Lower lobe of right lung (tissue), 2 donors: ENCODE data around the gene PPP2R5A. TPM values are rescaled to one million over a fixed set of nuclear protein-coding genes. Genes with fewer than 3 reads are reported as not detected.

Source experiments
- ATAC-seq, 2 donors: fragments of 200-7000 bp; cut with Tn5 transposase; one replicate each; pipeline ENCODE4 v1.9.1; 2020 to 2022; ENCODE audit warnings: mild to moderate bottlenecking in 2 of 2, moderate library complexity in 2 of 2
- DNase-seq: peaks from one replicate; pipeline ENCODE4 v3.0.0-alpha.2; 2020
- H3K27ac ChIP-seq: fragments of 200-600 bp; one replicate; pipeline ENCODE4 v1.8.0; 2022
- H3K27me3 ChIP-seq: fragments of 200-600 bp; one replicate; pipeline ENCODE4 v1.8.0; 2022; ENCODE audit warnings: low read depth
- H3K36me3 ChIP-seq: fragments of 200-600 bp; one replicate; pipeline ENCODE4 v1.8.0; 2022; ENCODE audit warnings: mild to moderate bottlenecking
- H3K4me1 ChIP-seq: fragments of 200-600 bp; one replicate; pipeline ENCODE4 v1.8.0; 2022
- H3K4me3 ChIP-seq: fragments of 200-600 bp; one replicate; pipeline ENCODE4 v1.8.0; 2022; ENCODE audit warnings: mild to moderate bottlenecking
- H3K9me3 ChIP-seq: fragments of 200-600 bp; one replicate; pipeline ENCODE4 v1.8.0; 2022
- intact Hi-C: fragments of 100-400 bp; cut with DNase I; formaldehyde crosslinking; loops from one replicate; pipeline ENCODE4 v1.11.0; 2022
- total RNA-seq: library from RNA; stranded (reverse); fragmentation: NEBNext Ultra II Directional; extraction: Animal tissue kit (Norgen Biotek cat#: 25700); gene quantifications from one replicate; pipeline ENCODE4 v1.2.1, GENCODE V29; 2021
- TF ChIP-seq, protein P1 (sequence below): fragments of 200-600 bp; IDR thresholded peaks from one replicate; pipeline ENCODE4 v1.8.0; 2022; ENCODE audit warnings: antibody characterized with exemption, mild to moderate bottlenecking
- donor health status: DM: no; HTN: yes; CAD: no; lungs with severe emphysema.

PPP2R5A gene
- total RNA-seq, 1 donor from 2014 or later: 91.5 TPM

- peak in 1 of 2 donors; percentile 36 for ATAC-seq
- H3K27ac ChIP-seq: no peak overlapping the region
- TF ChIP-seq, protein P1, sequence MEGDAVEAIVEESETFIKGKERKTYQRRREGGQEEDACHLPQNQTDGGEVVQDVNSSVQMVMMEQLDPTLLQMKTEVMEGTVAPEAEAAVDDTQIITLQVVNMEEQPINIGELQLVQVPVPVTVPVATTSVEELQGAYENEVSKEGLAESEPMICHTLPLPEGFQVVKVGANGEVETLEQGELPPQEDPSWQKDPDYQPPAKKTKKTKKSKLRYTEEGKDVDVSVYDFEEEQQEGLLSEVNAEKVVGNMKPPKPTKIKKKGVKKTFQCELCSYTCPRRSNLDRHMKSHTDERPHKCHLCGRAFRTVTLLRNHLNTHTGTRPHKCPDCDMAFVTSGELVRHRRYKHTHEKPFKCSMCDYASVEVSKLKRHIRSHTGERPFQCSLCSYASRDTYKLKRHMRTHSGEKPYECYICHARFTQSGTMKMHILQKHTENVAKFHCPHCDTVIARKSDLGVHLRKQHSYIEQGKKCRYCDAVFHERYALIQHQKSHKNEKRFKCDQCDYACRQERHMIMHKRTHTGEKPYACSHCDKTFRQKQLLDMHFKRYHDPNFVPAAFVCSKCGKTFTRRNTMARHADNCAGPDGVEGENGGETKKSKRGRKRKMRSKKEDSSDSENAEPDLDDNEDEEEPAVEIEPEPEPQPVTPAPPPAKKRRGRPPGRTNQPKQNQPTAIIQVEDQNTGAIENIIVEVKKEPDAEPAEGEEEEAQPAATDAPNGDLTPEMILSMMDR: no peak
- no peak for DNase-seq
- H3K4me3 ChIP-seq: no peak overlapping the region
- peaks cover 26% of the 10 kb centered on the region for H3K4me1 ChIP-seq
- intact Hi-C loops: no loop called here
- H3K27me3 ChIP-seq: no peaks in the 10 kb centered on the region
- H3K9me3 ChIP-seq: no peaks in the 10 kb centered on the region
- no peaks in the 10 kb centered on the region for H3K36me3 ChIP-seq
These were observed 38.0 kb upstream of the PPP2R5A start for GRCh38 chr1:212247179-212247721.

- no peak overlapping the region for H3K4me3 ChIP-seq
- TF ChIP-seq, protein P1: no peak
- H3K27me3 ChIP-seq: no peaks in the 10 kb centered on the region
- H3K27ac ChIP-seq: no peak overlapping the region
- ATAC-seq: no peak
- no peak for DNase-seq
- H3K4me1 ChIP-seq: peaks cover 19% of the 10 kb centered on the region
- no peaks in the 10 kb centered on the region for H3K36me3 ChIP-seq
- intact Hi-C loops: no loop called here
- H3K9me3 ChIP-seq: no peaks in the 10 kb centered on the region
These were observed 37.2 kb upstream of the PPP2R5A start for GRCh38 chr1:212247988-212248387.

DNA sequence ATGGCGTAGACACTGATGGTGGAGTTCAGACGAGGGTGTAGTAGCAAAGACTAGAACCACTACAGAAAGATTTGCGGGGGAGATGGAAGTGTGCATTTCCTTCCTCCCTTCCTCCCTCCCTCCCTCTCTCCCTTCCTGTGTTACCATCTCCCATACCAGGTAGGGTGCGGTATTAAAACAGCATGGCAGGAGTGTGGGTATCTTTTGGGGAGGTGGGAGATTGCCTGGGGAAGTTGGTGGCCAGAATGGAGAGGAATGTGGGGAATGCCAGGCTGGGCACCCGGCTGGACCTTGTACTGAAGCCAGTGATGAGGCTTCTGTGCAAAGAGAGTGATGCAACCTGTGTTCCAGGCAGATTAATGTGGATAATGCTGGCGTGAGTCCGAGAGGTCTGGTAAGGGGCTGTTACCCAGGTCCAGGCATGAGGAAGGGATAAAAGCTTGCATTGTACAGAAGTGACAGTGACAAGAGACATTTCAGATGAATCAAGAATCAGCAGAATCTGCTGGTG lies 30.3 kb upstream of the PPP2R5A start:
- ATAC-seq: no peak
- intact Hi-C loops: no loop called here

DNA sequence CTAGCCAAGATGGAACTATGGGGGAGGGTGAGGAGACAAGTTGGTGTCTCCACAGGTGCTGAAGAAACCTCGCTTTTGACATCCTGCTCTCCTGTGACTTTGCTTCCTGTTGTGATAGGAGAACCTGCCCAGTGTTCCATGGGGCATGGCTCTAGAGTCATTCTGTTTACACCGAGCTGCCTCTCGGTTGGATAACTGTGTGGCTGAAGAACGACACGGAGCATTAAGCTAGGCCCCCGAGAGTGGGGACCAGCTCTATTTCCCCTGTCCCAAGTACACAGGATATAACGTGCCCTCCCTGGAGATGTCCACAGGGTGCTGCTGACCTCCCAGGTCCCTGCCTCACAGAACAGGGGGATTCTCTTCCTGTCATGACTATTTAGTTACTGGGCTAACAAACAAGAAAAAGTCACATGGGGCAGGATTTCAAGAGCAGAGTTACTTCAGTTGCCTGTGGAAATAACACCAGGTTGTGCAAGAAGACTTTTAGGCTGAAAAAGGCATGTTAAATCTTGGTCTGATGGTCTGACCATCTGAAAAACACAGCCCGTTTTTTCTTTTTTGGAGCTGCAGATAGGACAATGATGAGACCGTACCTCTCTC lies 29.4 kb upstream of the PPP2R5A start:
- intact Hi-C loops: no loop called here
- ATAC-seq (peak; percentile 56 to 61), DNase-seq (no peak)
- Histone ChIP-seq H3K4me1 (peaks cover 23% of the 10 kb centered on the region), H3K4me3 (no peak overlapping the region), H3K27ac (peak overlapping the region; percentile 60), H3K9me3 (no peaks in the 10 kb centered on the region), H3K27me3 (no peaks in the 10 kb centered on the region), H3K36me3 (no peaks in the 10 kb centered on the region)
- TF ChIP-seq, protein P1: no peak

More for the DNA sequence above, 30.3 kb upstream of the PPP2R5A start:
- Histone ChIP-seq H3K9me3 (no peaks in the 10 kb centered on the region), H3K27ac (peak overlapping the region; percentile 60), H3K4me3 (no peak overlapping the region), H3K27me3 (no peaks in the 10 kb centered on the region), H3K4me1 (peaks cover 23% of the 10 kb centered on the region), H3K36me3 (no peaks in the 10 kb centered on the region)
- TF ChIP-seq, protein P1: no peak
- no peak for DNase-seq

DNA sequence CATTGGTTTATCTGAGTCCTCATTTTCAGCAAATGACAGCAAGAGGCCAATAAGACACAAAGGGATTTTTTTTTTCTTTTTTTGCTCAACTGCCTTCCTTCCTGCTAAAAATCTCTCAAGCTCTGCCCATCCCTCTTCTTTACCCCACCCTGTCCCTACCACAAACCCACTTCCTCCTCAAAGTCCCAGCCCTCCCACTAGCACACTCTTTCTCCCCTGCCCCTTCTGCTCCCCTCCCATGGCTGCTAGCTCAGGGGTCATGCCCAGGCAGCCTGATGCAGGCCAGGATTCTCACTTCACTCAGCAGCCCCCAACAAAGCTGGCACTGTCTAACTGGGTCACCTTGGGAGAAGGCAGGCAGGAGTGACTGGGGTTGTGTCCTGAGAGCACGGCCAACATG lies 28.8 kb upstream of the PPP2R5A start:
- no peak overlapping the region for H3K4me3 ChIP-seq
- H3K36me3 ChIP-seq: no peaks in the 10 kb centered on the region
- intact Hi-C loops: no loop called here
- H3K9me3 ChIP-seq: no peaks in the 10 kb centered on the region
- peaks cover 25% of the 10 kb centered on the region for H3K4me1 ChIP-seq
- ATAC-seq (peak; percentile 73 to 88), DNase-seq (peak; percentile 56)
- H3K27me3 ChIP-seq: no peaks in the 10 kb centered on the region
- H3K27ac ChIP-seq: peak overlapping the region; percentile 60
- TF ChIP-seq, protein P1: no peak
